H1 (cell line): ENCODE results near the gene OR2D3. TPM values are rescaled to one million over a fixed set of nuclear protein-coding genes. Genes with fewer than 3 reads are reported as not detected.

Source experiments
- JUN ChIP-seq: IDR thresholded peaks from 2 replicates; pipeline ENCODE4 v1.6.1; 2011; ENCODE audit warnings: low read depth, mild to moderate bottlenecking, improper control_type of control experiment, low read length
- RBBP5 ChIP-seq: IDR thresholded peaks from 2 replicates; pipeline ENCODE4 v1.7.1; 2012; ENCODE audit warnings: low read depth, mild to moderate bottlenecking, inconsistent platforms, low read length, moderate library complexity, borderline replicate concordance
- SIX5 ChIP-seq: IDR thresholded peaks from 2 replicates; pipeline ENCODE4 v1.6.1; 2011; ENCODE audit warnings: mild to moderate bottlenecking, low read depth, low read length
- polyA plus RNA-seq, 7 experiments: library from polyadenylated mRNA; depleted of rRNA in 3 of 7; stranded (reverse) in 5 of 7; unstranded in 2 of 7; fragments of >200 nt in 5 of 7; fragments of 200-250 nt in 2 of 7; gene quantifications; 1 replicate in 5 of 7; 2 replicates in 1 of 7; 4 replicates in 1 of 7; pipeline versions ENCODE4 v1.2.1 to v1.2.3, GENCODE V29; 2011 to 2013; ENCODE audit warnings: missing spikeins in 2 of 7, mixed read lengths in 2 of 7
- total RNA-seq: library from RNA; stranded (reverse); fragmentation: NEBNext Ultra II Directional; extraction: Animal tissue kit (Norgen Biotek cat#: 25700); gene quantifications from 2 replicates; pipeline ENCODE4 v1.2.1, GENCODE V29; 2021

The OR2D3 gene
- total and polyA plus RNA-seq, 2 of the 8 experiments (the other 6 are each of a cell fraction or from before 2014, with no cell fraction given): not detected

DNA sequence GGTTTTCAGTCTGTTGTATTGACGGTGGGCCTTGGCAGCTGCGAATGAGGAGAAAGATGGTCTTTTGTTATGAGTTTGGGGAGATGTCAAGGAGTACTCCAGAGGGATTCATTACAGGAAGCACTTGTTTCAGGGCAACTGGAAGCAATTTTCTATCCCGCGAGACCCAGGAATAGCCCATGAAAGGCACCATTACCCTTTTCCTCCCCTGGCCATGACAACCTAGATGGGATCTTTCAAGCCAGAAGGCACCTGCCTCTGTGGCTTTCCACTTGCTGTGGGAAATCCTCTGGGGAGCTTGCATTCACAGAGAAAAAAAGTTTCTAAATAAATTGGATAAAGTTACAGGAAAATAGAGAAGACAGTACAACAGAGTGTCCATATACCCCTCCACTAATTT is 8.1 kb downstream of the OR2D3 start (continued):
- TF ChIP-seq RBBP5: no peak
- TF ChIP-seq JUN: no peak
- no peak for TF ChIP-seq SIX5
